ENCODE data around the gene GNL1.

Gene GNL1

DNA sequence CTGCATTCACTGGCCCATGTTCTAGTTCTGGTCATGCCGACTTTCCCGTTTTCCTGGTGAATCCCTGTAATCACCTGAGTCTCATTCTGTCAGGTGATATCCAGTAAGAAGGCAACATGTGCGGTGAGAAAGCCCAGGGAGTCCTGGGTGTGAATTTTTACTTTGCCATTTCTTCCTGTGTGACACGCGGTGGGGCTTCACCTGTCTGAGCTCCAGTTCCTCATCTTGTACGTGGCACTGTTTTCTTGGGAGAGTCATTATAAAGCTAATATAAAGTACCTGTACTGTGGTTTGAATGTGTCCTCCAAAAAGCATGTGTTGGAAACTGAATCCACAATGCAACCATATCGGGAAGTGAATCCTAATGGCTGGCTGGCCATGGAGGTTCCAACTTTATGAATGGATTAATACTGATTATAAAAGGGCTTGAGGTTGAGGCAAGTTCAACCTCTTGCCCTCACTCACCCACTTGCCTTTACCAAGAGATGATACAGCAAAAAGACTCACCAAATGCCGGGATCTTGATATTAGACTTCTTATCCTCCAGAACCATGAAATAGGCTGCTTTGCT lies 61.9 kb downstream of the GNL1 start:
- TF ChIP-seq, protein P1, sequence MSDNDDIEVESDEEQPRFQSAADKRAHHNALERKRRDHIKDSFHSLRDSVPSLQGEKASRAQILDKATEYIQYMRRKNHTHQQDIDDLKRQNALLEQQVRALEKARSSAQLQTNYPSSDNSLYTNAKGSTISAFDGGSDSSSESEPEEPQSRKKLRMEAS (IDR thresholded peaks at IDR 0.05; ENCODE audit: low read depth, low read length), result no peak
- TF ChIP-seq MYC (IDR thresholded peaks at IDR 0.05; ENCODE audit: low read depth, low read length) (no peak), POLR2A (IDR thresholded peaks at IDR 0.05; ENCODE audit: extremely low read depth, insufficient read length) (no peak), CTCF (IDR thresholded peaks at IDR 0.05; ENCODE audit: low read depth, low read length) (peak; percentile 1)
- no peak overlapping the region for H3K4me3 ChIP-seq (ENCODE audit: low read depth, low read length)
- DNase-seq (ENCODE audit: low read depth), result no peak

GRCh38 chr6:30493643-30494250 lies 62.5 kb downstream of the GNL1 start:
- no peak for DNase-seq (ENCODE audit: low read depth)
- H3K4me3 ChIP-seq (ENCODE audit: low read depth, low read length), result no peak overlapping the region
- TF ChIP-seq, protein P1 (IDR thresholded peaks at IDR 0.05; ENCODE audit: low read depth, low read length), result no peak
- TF ChIP-seq MYC (IDR thresholded peaks at IDR 0.05; ENCODE audit: low read depth, low read length) (no peak), CTCF (IDR thresholded peaks at IDR 0.05; ENCODE audit: low read depth, low read length) (peak; percentile 40), POLR2A (IDR thresholded peaks at IDR 0.05; ENCODE audit: extremely low read depth, insufficient read length) (no peak)

- TF ChIP-seq MYC (IDR thresholded peaks at IDR 0.05; ENCODE audit: low read depth, low read length) (no peak), CTCF (IDR thresholded peaks at IDR 0.05; ENCODE audit: low read depth, low read length) (no peak), POLR2A (IDR thresholded peaks at IDR 0.05; ENCODE audit: extremely low read depth, insufficient read length) (no peak)
- TF ChIP-seq, protein P1 (IDR thresholded peaks at IDR 0.05; ENCODE audit: low read depth, low read length), result no peak
- H3K4me3 ChIP-seq (ENCODE audit: low read depth, low read length), result no peak overlapping the region
- DNase-seq (ENCODE audit: low read depth), result no peak
Measured at GRCh38 chr6:30491991-30492952, 64.0 kb downstream of the GNL1 start.
